Keratinocyte (primary cell): ENCODE data around the gene THAP3. TPM values are rescaled to one million over a fixed set of nuclear protein-coding genes. Genes with fewer than 3 reads are reported as not detected.

ENCODE experiments used
- DNase-seq: peaks from one replicate; pipeline ENCODE4 v3.0.0-alpha.2; 2011; ENCODE audit warnings: low read depth, missing footprints, low spot score
- FAIRE-seq: peaks from 2 replicates; lab custom pipeline; 2011; peaks lifted over from hg19 to GRCh38; lab: Jason Lieb, UNC
- H2AFZ ChIP-seq: 2 replicates; pipeline ENCODE4 v1.6.0; 2012; ENCODE audit warnings: low read length, control low read depth, inconsistent platforms; ENCODE audit not compliant: control insufficient read depth
- H3K27ac ChIP-seq: 2 replicates; pipeline ENCODE4 v1.5.1; 2011; ENCODE audit warnings: low read length; ENCODE audit not compliant: control insufficient read depth, insufficient read depth
- H3K27me3 ChIP-seq: 3 replicates; pipeline ENCODE4 v1.6.0; 2011; ENCODE audit warnings: low read length; ENCODE audit not compliant: control insufficient read depth, insufficient read depth; ENCODE audit errors: extremely low read depth
- H3K36me3 ChIP-seq, 2 experiments: 2 replicates in 1 of 2; 3 replicates in 1 of 2; pipeline ENCODE4 v1.5.1; 2011; ENCODE audit warnings: low read length in 2 of 2, mild to moderate bottlenecking in 1 of 2; ENCODE audit not compliant: control insufficient read depth in 2 of 2, insufficient read depth in 2 of 2; ENCODE audit errors: extremely low read depth in 1 of 2
- H3K4me1 ChIP-seq: 3 replicates; pipeline ENCODE4 v1.5.1; 2011; ENCODE audit warnings: low read length; ENCODE audit not compliant: control insufficient read depth, insufficient read depth; ENCODE audit errors: extremely low read depth
- H3K4me2 ChIP-seq: 3 replicates; pipeline ENCODE4 v1.6.0; 2011; ENCODE audit warnings: low read depth, low read length; ENCODE audit not compliant: control insufficient read depth, insufficient read depth; ENCODE audit errors: extremely low read depth
- H3K4me3 ChIP-seq, 3 experiments: fragments of 200-600 bp in 1 of 3; sonication (generic) in 1 of 3; 2 replicates in 2 of 3; 3 replicates in 1 of 3; pipeline ENCODE4 v1.5.1; 2011 to 2016; ENCODE audit warnings: low read length in 3 of 3, mild to moderate bottlenecking in 3 of 3, control low read depth in 2 of 3, inconsistent platforms in 1 of 3, low read depth in 1 of 3, mixed read lengths in 1 of 3, mixed run types in 1 of 3, moderate library complexity in 1 of 3; ENCODE audit not compliant: control insufficient read depth in 2 of 3, insufficient read depth in 2 of 3; ENCODE audit errors: extremely low read depth in 1 of 3
- H3K79me2 ChIP-seq: 2 replicates; pipeline ENCODE4 v1.6.0; 2012; ENCODE audit warnings: low read length; ENCODE audit not compliant: control insufficient read depth, insufficient read depth
- H3K9ac ChIP-seq: 3 replicates; pipeline ENCODE4 v1.6.0; 2011; ENCODE audit warnings: low read length; ENCODE audit not compliant: control insufficient read depth, insufficient read depth; ENCODE audit errors: extremely low read depth
- H3K9me1 ChIP-seq: 3 replicates; pipeline ENCODE4 v1.6.0; 2011; ENCODE audit warnings: low read length; ENCODE audit not compliant: control insufficient read depth, insufficient read depth; ENCODE audit errors: extremely low read depth
- H3K9me3 ChIP-seq: 2 replicates; pipeline ENCODE4 v1.5.1; 2012; ENCODE audit warnings: low read depth, low read length; ENCODE audit not compliant: control insufficient read depth
- H4K20me1 ChIP-seq: 3 replicates; pipeline ENCODE4 v1.6.0; 2011; ENCODE audit warnings: low read length; ENCODE audit not compliant: control insufficient read depth, insufficient read depth; ENCODE audit errors: extremely low read depth
- CTCF ChIP-seq, 3 experiments: IDR thresholded peaks in 1 of 3; conservative IDR thresholded peaks in 1 of 3; optimal IDR thresholded peaks in 1 of 3; 2 replicates in 2 of 3; 3 replicates in 1 of 3; pipeline versions ENCODE3 to v1.5.1; 2011; ENCODE audit warnings: low read length in 3 of 3, mild to moderate bottlenecking in 3 of 3, moderate library complexity in 2 of 3, control low read depth in 1 of 3, inconsistent platforms in 1 of 3; ENCODE audit not compliant: insufficient read depth in 2 of 3; ENCODE audit errors: extremely low read depth in 1 of 3
- EZH2 ChIP-seq: IDR thresholded peaks from one replicate; pipeline ENCODE4 v1.6.1; 2012; ENCODE audit warnings: inconsistent platforms, mild to moderate bottlenecking, low read length, moderate library complexity
- dilution Hi-C: fragments of 300-500 bp; cut with MboI; formaldehyde crosslinking; loops from one replicate; pipeline ENCODE4 v1.7.0; 2020; ENCODE audit warnings: low sequenced_read_pairs; ENCODE audit not compliant: extremely low pct_ligation_motif_present
- polyA plus RNA-seq, 5 experiments: library from polyadenylated mRNA; depleted of rRNA in 3 of 5; stranded (reverse) in 3 of 5; stranded (forward) in 1 of 5; unstranded in 1 of 5; fragments of >200 nt; gene quantifications; 1 replicate in 1 of 5; 2 replicates in 3 of 5; 3 replicates in 1 of 5; pipeline versions ENCODE4 v1.2.1 to v1.2.3, GENCODE V29; 2011 to 2012; ENCODE audit warnings: missing spikeins in 2 of 5, low read depth in 1 of 5, low replicate concordance in 1 of 5

The THAP3 gene
- polyA plus RNA-seq, 1 donor (not counting 4 experiments of a cell fraction or from before 2014, with no cell fraction given) = 5.1 TPM

- no peak overlapping the region for H2AFZ ChIP-seq
- H3K9me3 ChIP-seq = no peaks in the 10 kb centered on the region
- peaks cover 34 to 59% of the 10 kb centered on the region in 2 experiments for H3K36me3 ChIP-seq
- no peak overlapping the region for H3K4me2 ChIP-seq
- H3K27me3 ChIP-seq = no peaks in the 10 kb centered on the region
- no peak overlapping the region for H3K4me3 ChIP-seq
- FAIRE-seq = no peak
- TF ChIP-seq EZH2 = no peak
- no peak for TF ChIP-seq CTCF (optimal IDR thresholded peaks at IDR 0.05 in 1 of 3, IDR thresholded peaks at IDR 0.05 in 1 of 3, conservative IDR thresholded peaks at IDR 0.05 in 1 of 3; ENCODE audit: extremely low read depth in 1 of 3, insufficient read depth in 2 of 3, low read length in 3 of 3)
- H3K4me1 ChIP-seq = peaks cover 33% of the 10 kb centered on the region
- peaks cover 5% of the 10 kb centered on the region for H3K9me1 ChIP-seq
- peaks cover 26% of the 10 kb centered on the region for H3K79me2 ChIP-seq
- H4K20me1 ChIP-seq = peaks cover 48% of the 10 kb centered on the region
- H3K9ac ChIP-seq = no peak overlapping the region
- peak overlapping the region; percentile 7 for H3K27ac ChIP-seq
- no peak for DNase-seq
- dilution Hi-C loops = no loop called here
Measured at GRCh38 chr1:6588893-6589520, 35.7 kb upstream of the THAP3 start.

- no peak overlapping the region for H3K4me2 ChIP-seq
- TF ChIP-seq CTCF (optimal IDR thresholded peaks at IDR 0.05 in 1 of 3, IDR thresholded peaks at IDR 0.05 in 1 of 3, conservative IDR thresholded peaks at IDR 0.05 in 1 of 3; ENCODE audit: extremely low read depth in 1 of 3, insufficient read depth in 2 of 3, low read length in 3 of 3) = no peak
- H3K4me3 ChIP-seq = no peak overlapping the region
- H4K20me1 ChIP-seq = peaks cover 49% of the 10 kb centered on the region
- no peak overlapping the region for H2AFZ ChIP-seq
- no peak overlapping the region for H3K27ac ChIP-seq
- peaks cover 39 to 61% of the 10 kb centered on the region in 2 experiments for H3K36me3 ChIP-seq
- H3K4me1 ChIP-seq = peaks cover 33% of the 10 kb centered on the region
- FAIRE-seq = no peak
- H3K9me1 ChIP-seq = peaks cover 5% of the 10 kb centered on the region
- peaks cover 32% of the 10 kb centered on the region for H3K79me2 ChIP-seq
- dilution Hi-C loops = no loop called here
- H3K9me3 ChIP-seq = no peaks in the 10 kb centered on the region
- H3K27me3 ChIP-seq = no peaks in the 10 kb centered on the region
- no peak overlapping the region for H3K9ac ChIP-seq
- DNase-seq = no peak
Measured at GRCh38 chr1:6590046-6590445, 34.6 kb upstream of the THAP3 start.
